Mesothelial cell of epicardium (in vitro differentiated cells): ENCODE results near the gene CPA4. TPM values are rescaled to one million over a fixed set of nuclear protein-coding genes. Genes with fewer than 3 reads are reported as not detected.
A peak's percentile ranks its signal among the peaks of the same experiment; 100 is the strongest.

Experiments
- DNase-seq, 2 experiments: peaks; one replicate each; pipeline ENCODE4 v3.0.0; 2021; ENCODE audit warnings: low spot score in 2 of 2; ENCODE audit not compliant: unreplicated experiment in 2 of 2
- H3K27ac Mint-ChIP-seq: 2 replicates; pipeline ENCODE4 v1.8.0; 2021; ENCODE audit warnings: mixed read lengths
- H3K27me3 Mint-ChIP-seq: 2 replicates; pipeline ENCODE4 v1.8.0; 2021; ENCODE audit warnings: low read depth, mixed read lengths
- H3K36me3 Mint-ChIP-seq: 2 replicates; pipeline ENCODE4 v1.8.0; 2021; ENCODE audit warnings: mixed read lengths
- H3K4me1 Mint-ChIP-seq: 2 replicates; pipeline ENCODE4 v1.8.0; 2021; ENCODE audit warnings: mixed read lengths
- H3K4me3 Mint-ChIP-seq: 2 replicates; pipeline ENCODE4 v1.8.0; 2021; ENCODE audit warnings: mild to moderate bottlenecking, moderate library complexity, mixed read lengths
- H3K9me3 Mint-ChIP-seq: 2 replicates; pipeline ENCODE4 v1.8.0; 2021; ENCODE audit warnings: mixed read lengths
- CTCF ChIP-seq: fragments of 200-600 bp; sonication (generic); IDR thresholded peaks from one replicate; pipeline ENCODE4 v1.5.0; 2021; ENCODE audit warnings: antibody characterized with exemption; ENCODE audit not compliant: unreplicated experiment
- total RNA-seq: library from RNA; stranded (reverse); gene quantifications from 3 replicates; pipeline ENCODE4 v1.2.1, GENCODE V29; 2021

CPA4 gene
- total RNA-seq, 1 donor from 2014 or later, result 4.1 TPM

DNA sequence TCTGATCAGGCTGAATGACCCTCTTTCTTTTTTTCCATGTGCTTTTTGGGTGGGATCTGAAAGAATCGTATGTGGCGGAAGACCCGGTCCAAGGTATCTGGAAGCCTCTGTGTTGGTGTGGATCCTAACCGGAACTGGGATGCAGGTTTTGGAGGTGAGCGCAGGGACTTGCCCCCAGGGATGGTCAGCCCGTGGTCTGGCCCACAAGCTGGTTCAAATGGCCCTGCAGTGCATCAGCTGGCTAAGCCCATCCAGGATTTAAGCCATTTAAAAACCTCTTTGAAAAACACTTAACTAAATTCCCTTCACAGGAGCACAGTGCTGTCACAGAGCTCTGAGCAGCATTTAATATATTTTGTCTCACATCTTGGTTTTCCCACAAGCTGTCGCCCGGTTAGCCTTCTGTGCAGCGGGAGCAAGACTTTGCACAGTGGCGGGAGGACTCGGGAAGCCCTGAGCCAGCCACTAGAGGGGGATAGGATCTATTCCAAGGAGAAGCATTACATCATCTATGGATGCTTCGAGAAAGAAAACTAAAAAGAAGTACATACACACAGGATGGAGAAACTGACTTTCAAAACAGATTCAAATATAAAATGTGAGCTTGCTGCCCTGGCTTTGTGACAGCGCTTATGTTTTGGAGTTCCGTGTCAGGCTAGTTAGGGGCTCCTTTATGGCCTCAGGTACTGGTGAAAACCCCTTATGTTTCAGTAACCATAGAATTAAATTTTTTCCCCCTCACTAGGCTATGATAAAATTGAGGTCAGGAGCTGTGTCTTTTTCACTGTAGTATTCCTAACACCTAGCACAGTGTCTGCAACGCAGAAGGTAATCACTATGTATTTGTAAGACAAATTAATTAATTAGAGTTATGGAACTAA is 15.0 kb upstream of the CPA4 start:
- DNase-seq, result peak in 1 of 2 experiments; percentile 57
- Mint-ChIP-seq H3K27ac (peak overlapping the region; percentile 92), H3K4me1 (peaks cover 69% of the 10 kb centered on the region), H3K27me3 (no peaks in the 10 kb centered on the region), H3K9me3 (no peaks in the 10 kb centered on the region), H3K4me3 (no peak overlapping the region), H3K36me3 (no peaks in the 10 kb centered on the region)
- TF ChIP-seq CTCF, result peak; percentile 38

- H3K27ac Mint-ChIP-seq, result peak overlapping the region; percentile 92
- no peaks in the 10 kb centered on the region for H3K36me3 Mint-ChIP-seq
These were observed 14.1 kb upstream of the CPA4 start for GRCh38 chr7:130278860-130279259.

DNA sequence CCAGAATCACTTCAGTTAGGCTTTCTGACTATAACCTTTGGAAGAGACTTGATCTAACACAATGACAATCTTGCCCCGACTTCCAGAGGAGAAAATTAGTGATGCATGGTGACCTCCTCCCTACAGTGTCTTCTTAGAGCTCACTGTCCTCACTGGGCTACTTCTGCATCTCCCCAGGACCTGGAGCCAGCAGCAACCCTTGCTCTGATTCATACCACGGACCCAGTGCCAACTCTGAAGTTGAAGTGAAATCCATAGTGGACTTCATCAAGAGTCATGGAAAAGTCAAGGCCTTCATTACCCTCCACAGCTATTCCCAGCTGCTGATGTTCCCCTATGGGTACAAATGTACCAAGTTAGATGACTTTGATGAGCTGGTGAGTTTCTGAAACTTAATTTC is 13.7 kb upstream of the CPA4 start:
- no peaks in the 10 kb centered on the region for H3K36me3 Mint-ChIP-seq
- no peak for TF ChIP-seq CTCF
- H3K27ac Mint-ChIP-seq, result peak overlapping the region; percentile 92
- H3K27me3 Mint-ChIP-seq, result no peaks in the 10 kb centered on the region
- peaks cover 8% of the 10 kb centered on the region for H3K9me3 Mint-ChIP-seq
- no peak for DNase-seq
- H3K4me1 Mint-ChIP-seq, result peaks cover 56% of the 10 kb centered on the region
- no peak overlapping the region for H3K4me3 Mint-ChIP-seq

More at GRCh38 chr7:130278860-130279259, 14.1 kb upstream of the CPA4 start:
- Mint-ChIP-seq H3K9me3 (peaks cover 4% of the 10 kb centered on the region), H3K4me1 (peaks cover 60% of the 10 kb centered on the region), H3K27me3 (no peaks in the 10 kb centered on the region), H3K4me3 (no peak overlapping the region)
- TF ChIP-seq CTCF, result no peak
- no peak for DNase-seq

DNA sequence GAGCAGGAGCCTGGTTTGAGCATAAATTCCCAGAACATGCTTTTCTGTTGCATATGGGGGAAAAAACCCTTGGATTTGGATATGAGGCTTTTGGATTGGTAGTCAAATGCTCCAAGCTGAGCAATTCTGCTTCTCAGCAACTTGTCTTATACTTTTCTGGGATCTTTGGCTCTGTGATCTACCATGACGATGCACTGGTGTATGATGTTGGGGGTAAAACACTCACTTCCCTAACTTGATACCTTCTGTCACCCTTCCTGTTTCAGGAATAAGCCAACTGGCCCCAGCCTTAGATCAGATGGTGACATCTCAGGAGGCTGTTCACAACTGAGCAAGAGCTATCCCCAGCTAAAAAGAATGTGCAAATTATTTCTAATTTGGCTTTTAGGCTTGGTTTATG is 13.1 kb upstream of the CPA4 start:
- peak overlapping the region; percentile 47 for H3K27ac Mint-ChIP-seq
- peaks cover 11% of the 10 kb centered on the region for H3K9me3 Mint-ChIP-seq
- no peak for TF ChIP-seq CTCF
- no peak overlapping the region for H3K4me3 Mint-ChIP-seq
- H3K36me3 Mint-ChIP-seq, result peaks cover under 1% of the 10 kb centered on the region
- DNase-seq, result no peak
- H3K4me1 Mint-ChIP-seq, result peaks cover 52% of the 10 kb centered on the region
- no peaks in the 10 kb centered on the region for H3K27me3 Mint-ChIP-seq

GRCh38 chr7:130281260-130281659 is 11.7 kb upstream of the CPA4 start:
- Mint-ChIP-seq H3K4me1 (peaks cover 41% of the 10 kb centered on the region), H3K36me3 (peaks cover 3% of the 10 kb centered on the region), H3K27ac (no peak overlapping the region), H3K27me3 (no peaks in the 10 kb centered on the region), H3K9me3 (peaks cover 14% of the 10 kb centered on the region), H3K4me3 (no peak overlapping the region)
- no peak for TF ChIP-seq CTCF
- no peak for DNase-seq
